GM12878 (cell line): Measurements from ENCODE around the gene RWDD1. TPM values are rescaled to one million over a fixed set of nuclear protein-coding genes. Genes with fewer than 3 reads are reported as not detected.

Source experiments
- BHLHE40 ChIP-seq, 2 experiments: fragments of 450-650 bp in 1 of 2; IDR thresholded peaks; 2 replicates each; pipeline ENCODE4 v1.6.1; 2011 to 2017; ENCODE audit warnings: low read depth in 2 of 2, borderline replicate concordance in 1 of 2, improper control_type of control experiment in 1 of 2, low read length in 1 of 2, mild to moderate bottlenecking in 1 of 2
- CEBPB ChIP-seq, 2 experiments: fragments of 150-350 bp in 1 of 2; IDR thresholded peaks; 2 replicates each; pipeline ENCODE4 v1.6.1; 2012 to 2014; ENCODE audit warnings: low read depth in 2 of 2, low read length in 2 of 2, borderline replicate concordance in 1 of 2, inconsistent platforms in 1 of 2
- CHD2 ChIP-seq: IDR thresholded peaks from 2 replicates; pipeline ENCODE4 v1.6.1; 2011; ENCODE audit warnings: low read depth, low read length, improper control_type of control experiment, borderline replicate concordance
- FOS ChIP-seq: IDR thresholded peaks from 3 replicates; pipeline ENCODE4 v1.6.1; 2011; ENCODE audit warnings: borderline replicate concordance; ENCODE audit not compliant: insufficient read length; ENCODE audit errors: extremely low read depth
- HDAC6 ChIP-seq: fragments of 200-600 bp; sonication (generic); IDR thresholded peaks from one replicate; pipeline ENCODE4 v1.8.0; 2017; ENCODE audit warnings: antibody characterized with exemption; ENCODE audit not compliant: unreplicated experiment
- IKZF1 ChIP-seq: fragments of 450-650 bp; conservative IDR thresholded peaks from 2 replicates; pipeline ENCODE4 v1.6.1; 2017; ENCODE audit warnings: antibody characterized with exemption, mild to moderate bottlenecking
- IKZF2 ChIP-seq, 2 experiments: fragments of 450-650 bp; IDR thresholded peaks; 2 replicates each; pipeline ENCODE4 v1.6.1; 2017; ENCODE audit warnings: mild to moderate bottlenecking in 2 of 2, moderate library complexity in 2 of 2
- IRF4 ChIP-seq: IDR thresholded peaks from 2 replicates; pipeline ENCODE4 v1.6.1; 2011; ENCODE audit warnings: low read depth, low read length
- JUNB ChIP-seq: IDR thresholded peaks from 2 replicates; pipeline ENCODE4 v1.6.1; 2016; ENCODE audit warnings: antibody characterized with exemption, mild to moderate bottlenecking
- POU2F2 ChIP-seq: IDR thresholded peaks from 3 replicates; pipeline ENCODE4 v1.6.1; 2011; ENCODE audit warnings: low read depth, mild to moderate bottlenecking, low read length, borderline replicate concordance
- PRDM15 ChIP-seq: fragments of 450-650 bp; formaldehyde crosslinking; IDR thresholded peaks from 2 replicates; pipeline ENCODE4 v1.4.0; 2020; ENCODE audit warnings: mild to moderate bottlenecking, moderate library complexity
- RB1 ChIP-seq: fragments of 450-650 bp; formaldehyde crosslinking; IDR thresholded peaks from 2 replicates; pipeline ENCODE4 v1.6.1; 2017; ENCODE audit warnings: mild to moderate bottlenecking, borderline replicate concordance
- RBBP5 ChIP-seq: fragments of 200-600 bp; sonication (generic); conservative IDR thresholded peaks from 2 replicates; pipeline ENCODE4 v1.6.1; 2016
- RCOR1 ChIP-seq: conservative IDR thresholded peaks from 2 replicates; pipeline ENCODE4 v1.6.1; 2012; ENCODE audit warnings: low read depth, low read length, improper control_type of control experiment
- RUNX3 ChIP-seq: IDR thresholded peaks from 2 replicates; pipeline ENCODE4 v1.6.1; 2012; ENCODE audit warnings: low read length, inconsistent platforms
- SMAD5 ChIP-seq: IDR thresholded peaks from 2 replicates; pipeline ENCODE4 v1.6.1; 2016; ENCODE audit warnings: antibody characterized with exemption, low read depth
- SP1 ChIP-seq: IDR thresholded peaks from one replicate; pipeline ENCODE4 v1.6.1; 2011; ENCODE audit warnings: low read depth, low read length
- SPI1 ChIP-seq: IDR thresholded peaks from 2 replicates; pipeline ENCODE4 v1.6.1; 2011; ENCODE audit warnings: low read depth, mild to moderate bottlenecking, low read length, moderate library complexity, borderline replicate concordance; ENCODE audit not compliant: insufficient read depth
- SUZ12 ChIP-seq: fragments of 200-600 bp; sonication (generic); IDR thresholded peaks from one replicate; pipeline ENCODE4 v1.6.1; 2018; ENCODE audit warnings: antibody characterized with exemption, mild to moderate bottlenecking; ENCODE audit not compliant: unreplicated experiment
- YBX1 ChIP-seq: fragments of 450-650 bp; IDR thresholded peaks from 2 replicates; pipeline ENCODE4 v1.6.1; 2016; ENCODE audit warnings: antibody characterized with exemption
- YY1 ChIP-seq: IDR thresholded peaks from 2 replicates; pipeline ENCODE4 v1.6.1; 2011; ENCODE audit warnings: low read depth, mild to moderate bottlenecking, low read length
- ZBED1 ChIP-seq: IDR thresholded peaks from 2 replicates; pipeline ENCODE4 v1.6.1; 2016; ENCODE audit warnings: borderline replicate concordance
- ZNF622 ChIP-seq: fragments of 450-650 bp; IDR thresholded peaks from 2 replicates; pipeline ENCODE4 v1.6.1; 2017; ENCODE audit warnings: mild to moderate bottlenecking, inconsistent platforms
- ZNF687 ChIP-seq: fragments of 450-650 bp; IDR thresholded peaks from 2 replicates; pipeline ENCODE4 v1.6.1; 2017; ENCODE audit warnings: mild to moderate bottlenecking, moderate library complexity
- polyA plus RNA-seq, 11 experiments: library from polyadenylated mRNA; depleted of rRNA in 4 of 11; unstranded in 6 of 11; stranded (reverse) in 5 of 11; fragments of >200 nt; fragmentation: Nextera tagmentation in 4 of 11; fragmentation: Illumina TruSeq in 1 of 11; extraction: Ambion mirVana in 4 of 11; extraction: Trizol in 1 of 11; gene quantifications; 1 replicate in 1 of 11; 2 replicates in 10 of 11; pipeline versions ENCODE4 v1.2.1 to v1.2.3, GENCODE V29; 2011 to 2016; ENCODE audit warnings: inconsistent platforms in 2 of 11, missing spikeins in 2 of 11, low read depth in 1 of 11
- total RNA-seq, 4 experiments: library from RNA; depleted of rRNA in 3 of 4; stranded (reverse); fragments of >200 nt in 3 of 4; fragmentation: Illumina TruSeq in 1 of 4; extraction: Trizol in 1 of 4; gene quantifications; 2 replicates each; pipeline versions ENCODE4 v1.2.1 to v1.2.3, GENCODE V29; 2013 to 2021

RWDD1 gene
- total and polyA plus RNA-seq, 10 of the 15 experiments (the other 5 are each of a cell fraction or from before 2014, with no cell fraction given) = 40.1 to 107 (median 65.8) TPM

- TF ChIP-seq POU2F2 (no peak), RCOR1 (no peak), JUNB (no peak), SPI1 (peak; percentile 31; the same call in 1 of the 2 replicates), CHD2 (peak; percentile 53; the same call in 1 of the 2 replicates), IKZF1 (no peak), SP1 (peak; percentile 85), CEBPB (IDR thresholded peaks at IDR 0.05; ENCODE audit: borderline replicate concordance in 1 of 2, low read depth in 2 of 2, low read length in 2 of 2) (no peak), IKZF2 (IDR thresholded peaks at IDR 0.05) (no peak; a peak in 1 of 4 replicates), ZNF687 (no peak), YBX1 (no peak), RBBP5 (no peak), SUZ12 (no peak), RUNX3 (0 out of 2 replicates have a peak, but pooled peaks have one; percentile 12), ZNF622 (no peak), FOS (peak; percentile 22), SMAD5 (no peak), BHLHE40 (IDR thresholded peaks at IDR 0.05; ENCODE audit: borderline replicate concordance in 1 of 2, low read depth in 2 of 2, low read length in 1 of 2) (no peak), YY1 (0 out of 2 replicates have a peak, but pooled peaks have one; percentile 8), PRDM15 (CRISPR knock-in tag) (no peak), HDAC6 (no peak), RB1 (no peak), IRF4 (no peak; the same call in 1 of the 2 replicates), ZBED1 (no peak)
Measured at GRCh38 chr6:116615937-116616736, 44.8 kb downstream of the RWDD1 start, which contains the start of gene RSPH4A (continued).
